Fibroblast of mammary gland (primary cell): Measurements from ENCODE around the gene PEX16.
A peak's percentile ranks its signal among the peaks of the same experiment; 100 is the strongest.

ENCODE experiments used
- DNase-seq: peaks from one replicate; pipeline ENCODE4 v3.0.0-alpha.2; 2010; ENCODE audit warnings: low read depth
- H3K4me3 ChIP-seq: 2 replicates; pipeline ENCODE4 v1.5.1; 2011; ENCODE audit warnings: low read depth, mild to moderate bottlenecking, low read length, moderate library complexity; ENCODE audit not compliant: control insufficient read depth
- CTCF ChIP-seq: conservative IDR thresholded peaks from 2 replicates; pipeline ENCODE4 v1.5.1; 2011; ENCODE audit warnings: low read depth, low read length, inconsistent platforms; ENCODE audit not compliant: control insufficient read depth, insufficient read depth

PEX16 gene

GRCh38 chr11:45877845-45878244 is 39.8 kb downstream of the PEX16 start:
- H3K4me3 ChIP-seq = no peak overlapping the region
- DNase-seq = no peak
- TF ChIP-seq CTCF = no peak

- TF ChIP-seq CTCF = no peak
- no peak overlapping the region for H3K4me3 ChIP-seq
- no peak for DNase-seq
Observed at GRCh38 chr11:45877221-45877620, 40.5 kb downstream of the PEX16 start.

- DNase-seq = no peak
- no peak overlapping the region for H3K4me3 ChIP-seq
- TF ChIP-seq CTCF = no peak
Observed at GRCh38 chr11:45876401-45876800, 41.3 kb downstream of the PEX16 start.

GRCh38 chr11:45872651-45873356 is 44.9 kb downstream of the PEX16 start:
- peak; percentile 81 for TF ChIP-seq CTCF
- H3K4me3 ChIP-seq = no peak overlapping the region
- peak; percentile 87 for DNase-seq

GRCh38 chr11:45871638-45872037 is 46.0 kb downstream of the PEX16 start:
- DNase-seq = no peak
- no peak for TF ChIP-seq CTCF
- no peak overlapping the region for H3K4me3 ChIP-seq

- no peak for DNase-seq
- no peak for TF ChIP-seq CTCF
- no peak overlapping the region for H3K4me3 ChIP-seq
Observed at GRCh38 chr11:45870706-45871105, 47.0 kb downstream of the PEX16 start.

GRCh38 chr11:45869551-45869950 is 48.1 kb downstream of the PEX16 start:
- DNase-seq = no peak
- no peak for TF ChIP-seq CTCF
- H3K4me3 ChIP-seq = no peak overlapping the region
